SK-N-SH (cell line): ENCODE data around the gene FETUB.

ENCODE experiments used
- EP300 ChIP-seq, 2 experiments: IDR thresholded peaks; 2 replicates each; pipeline versions ENCODE4 v1.4.0 to v1.6.1; 2012; ENCODE audit warnings: borderline replicate concordance in 1 of 2, low read depth in 1 of 2, low read length in 1 of 2
- JUND ChIP-seq: IDR thresholded peaks from 2 replicates; pipeline ENCODE4 v1.4.0; 2012
- POLR2AphosphoS5 ChIP-seq: IDR thresholded peaks from 2 replicates; pipeline ENCODE4 v1.6.1; 2012; ENCODE audit warnings: low read depth, low read length
- RAD21 ChIP-seq: IDR thresholded peaks from 2 replicates; pipeline ENCODE4 v1.6.1; 2012; ENCODE audit warnings: mild to moderate bottlenecking, low read length
- SMC3 ChIP-seq: IDR thresholded peaks from 2 replicates; pipeline ENCODE4 v1.6.1; 2012; ENCODE audit warnings: low read depth, low read length, improper control_type of control experiment
- TAF1 ChIP-seq: IDR thresholded peaks from 2 replicates; pipeline ENCODE4 v1.6.1; 2012; ENCODE audit warnings: low read depth, mild to moderate bottlenecking, low read length, moderate library complexity, borderline replicate concordance
- TEAD4 ChIP-seq: IDR thresholded peaks from 2 replicates; pipeline ENCODE4 v1.4.0; 2012; ENCODE audit warnings: mild to moderate bottlenecking, borderline replicate concordance; ENCODE audit not compliant: insufficient read depth
- USF2 ChIP-seq: fragments of 150-350 bp; IDR thresholded peaks from 2 replicates; pipeline ENCODE4 v1.6.1; 2017; ENCODE audit warnings: antibody characterized with exemption, low read length, low read depth, borderline replicate concordance
- TF ChIP-seq, protein P1 (sequence below): fragments of 200-600 bp; sonication (generic); IDR thresholded peaks from 2 replicates; pipeline ENCODE4 v1.6.1; 2017; ENCODE audit warnings: antibody characterized with exemption, mild to moderate bottlenecking, moderate library complexity

- no peak for TF ChIP-seq TAF1
- no peak for TF ChIP-seq USF2
- no peak for TF ChIP-seq JUND
- TF ChIP-seq, protein P1, sequence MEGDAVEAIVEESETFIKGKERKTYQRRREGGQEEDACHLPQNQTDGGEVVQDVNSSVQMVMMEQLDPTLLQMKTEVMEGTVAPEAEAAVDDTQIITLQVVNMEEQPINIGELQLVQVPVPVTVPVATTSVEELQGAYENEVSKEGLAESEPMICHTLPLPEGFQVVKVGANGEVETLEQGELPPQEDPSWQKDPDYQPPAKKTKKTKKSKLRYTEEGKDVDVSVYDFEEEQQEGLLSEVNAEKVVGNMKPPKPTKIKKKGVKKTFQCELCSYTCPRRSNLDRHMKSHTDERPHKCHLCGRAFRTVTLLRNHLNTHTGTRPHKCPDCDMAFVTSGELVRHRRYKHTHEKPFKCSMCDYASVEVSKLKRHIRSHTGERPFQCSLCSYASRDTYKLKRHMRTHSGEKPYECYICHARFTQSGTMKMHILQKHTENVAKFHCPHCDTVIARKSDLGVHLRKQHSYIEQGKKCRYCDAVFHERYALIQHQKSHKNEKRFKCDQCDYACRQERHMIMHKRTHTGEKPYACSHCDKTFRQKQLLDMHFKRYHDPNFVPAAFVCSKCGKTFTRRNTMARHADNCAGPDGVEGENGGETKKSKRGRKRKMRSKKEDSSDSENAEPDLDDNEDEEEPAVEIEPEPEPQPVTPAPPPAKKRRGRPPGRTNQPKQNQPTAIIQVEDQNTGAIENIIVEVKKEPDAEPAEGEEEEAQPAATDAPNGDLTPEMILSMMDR, result no peak
- TF ChIP-seq RAD21, result no peak
- no peak for TF ChIP-seq POLR2AphosphoS5
- no peak for TF ChIP-seq SMC3
- TF ChIP-seq TEAD4, result no peak
- no peak for TF ChIP-seq EP300 (IDR thresholded peaks at IDR 0.05; ENCODE audit: borderline replicate concordance in 1 of 2, low read depth in 1 of 2, low read length in 1 of 2)
These were observed 5.9 kb downstream of the FETUB start for GRCh38 chr3:186646106-186646505.
